Body of pancreas (tissue), 4 donors: ENCODE data around the gene PANX2. TPM values are rescaled to one million over a fixed set of nuclear protein-coding genes. Genes with fewer than 3 reads are reported as not detected.

ENCODE experiments used
- ATAC-seq: fragments of 150-250 bp; one replicate; pipeline ENCODE4 v1.9.1; 2016
- DNase-seq, 4 donors: peaks; one replicate each; pipeline ENCODE4 v3.0.0-alpha.2; 2019
- H3K27ac ChIP-seq, 4 donors: fragments of 200-600 bp; sonication (generic); 1 replicate in 3 of 4; 2 replicates in 1 of 4; pipeline versions ENCODE4 v1.5.1 to v1.6.1; 2016 to 2019; ENCODE audit warnings: mild to moderate bottlenecking in 1 of 4, mixed read lengths in 1 of 4, moderate library complexity in 1 of 4
- H3K27me3 ChIP-seq, 2 donors: fragments of 200-600 bp; sonication (generic); one replicate each; pipeline ENCODE4 v1.6.0; 2016; ENCODE audit warnings: mild to moderate bottlenecking in 1 of 2
- H3K36me3 ChIP-seq, 2 donors: fragments of 200-600 bp; sonication (generic); replicated peaks in 1 of 2; 2 replicates each; pipeline ENCODE4 v1.5.1; 2016; ENCODE audit warnings: low read depth in 2 of 2; ENCODE audit not compliant: insufficient read depth in 1 of 2
- H3K4me1 ChIP-seq: fragments of 200-600 bp; sonication (generic); one replicate; pipeline ENCODE4 v1.6.0; 2016
- H3K4me3 ChIP-seq, 2 donors: fragments of 200-600 bp; sonication (generic); 1 replicate in 1 of 2; 2 replicates in 1 of 2; pipeline ENCODE4 v1.5.1; 2016 to 2019
- H3K9me3 ChIP-seq, 3 donors: fragments of 200-600 bp; sonication (generic); 1 replicate in 2 of 3; 2 replicates in 1 of 3; pipeline ENCODE4 v1.5.1; 2016
- POLR2A ChIP-seq, 3 donors: fragments of 450-650 bp; IDR thresholded peaks; one replicate each; pipeline ENCODE4 v1.6.1; 2016; ENCODE audit warnings: antibody characterized with exemption in 3 of 3, mild to moderate bottlenecking in 2 of 3
- WGBS, 2 donors: methylation state at CpG; one replicate each; pipeline ENCODE4 v1.1.5; 2017; 5-methylcytosine and 5-hydroxymethylcytosine counted together
- intact Hi-C: fragments of 100-400 bp; cut with DNase I; formaldehyde crosslinking; loops from one replicate; pipeline ENCODE4 v1.15.1; 2023
- total RNA-seq, 2 donors: library from RNA; depleted of rRNA; stranded (reverse); fragments of >200 nt; gene quantifications; one replicate each; pipeline ENCODE4 v1.1.0, GENCODE V29; 2016
- TF ChIP-seq, protein P1 (sequence below), 7 experiments: fragments of 450-650 bp in 4 of 7; fragments of 200-600 bp in 3 of 7; sonication (generic) in 3 of 7; IDR thresholded peaks; one replicate each; pipeline ENCODE4 v1.5.1; 2016 to 2019; ENCODE audit warnings: antibody characterized with exemption in 7 of 7

PANX2 gene, protein sequence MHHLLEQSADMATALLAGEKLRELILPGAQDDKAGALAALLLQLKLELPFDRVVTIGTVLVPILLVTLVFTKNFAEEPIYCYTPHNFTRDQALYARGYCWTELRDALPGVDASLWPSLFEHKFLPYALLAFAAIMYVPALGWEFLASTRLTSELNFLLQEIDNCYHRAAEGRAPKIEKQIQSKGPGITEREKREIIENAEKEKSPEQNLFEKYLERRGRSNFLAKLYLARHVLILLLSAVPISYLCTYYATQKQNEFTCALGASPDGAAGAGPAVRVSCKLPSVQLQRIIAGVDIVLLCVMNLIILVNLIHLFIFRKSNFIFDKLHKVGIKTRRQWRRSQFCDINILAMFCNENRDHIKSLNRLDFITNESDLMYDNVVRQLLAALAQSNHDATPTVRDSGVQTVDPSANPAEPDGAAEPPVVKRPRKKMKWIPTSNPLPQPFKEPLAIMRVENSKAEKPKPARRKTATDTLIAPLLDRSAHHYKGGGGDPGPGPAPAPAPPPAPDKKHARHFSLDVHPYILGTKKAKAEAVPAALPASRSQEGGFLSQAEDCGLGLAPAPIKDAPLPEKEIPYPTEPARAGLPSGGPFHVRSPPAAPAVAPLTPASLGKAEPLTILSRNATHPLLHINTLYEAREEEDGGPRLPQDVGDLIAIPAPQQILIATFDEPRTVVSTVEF
- total RNA-seq = 1 to 10 TPM in 1 of 2 donors, under 1 TPM in 1; 0.33 to 3.1 TPM

DNA sequence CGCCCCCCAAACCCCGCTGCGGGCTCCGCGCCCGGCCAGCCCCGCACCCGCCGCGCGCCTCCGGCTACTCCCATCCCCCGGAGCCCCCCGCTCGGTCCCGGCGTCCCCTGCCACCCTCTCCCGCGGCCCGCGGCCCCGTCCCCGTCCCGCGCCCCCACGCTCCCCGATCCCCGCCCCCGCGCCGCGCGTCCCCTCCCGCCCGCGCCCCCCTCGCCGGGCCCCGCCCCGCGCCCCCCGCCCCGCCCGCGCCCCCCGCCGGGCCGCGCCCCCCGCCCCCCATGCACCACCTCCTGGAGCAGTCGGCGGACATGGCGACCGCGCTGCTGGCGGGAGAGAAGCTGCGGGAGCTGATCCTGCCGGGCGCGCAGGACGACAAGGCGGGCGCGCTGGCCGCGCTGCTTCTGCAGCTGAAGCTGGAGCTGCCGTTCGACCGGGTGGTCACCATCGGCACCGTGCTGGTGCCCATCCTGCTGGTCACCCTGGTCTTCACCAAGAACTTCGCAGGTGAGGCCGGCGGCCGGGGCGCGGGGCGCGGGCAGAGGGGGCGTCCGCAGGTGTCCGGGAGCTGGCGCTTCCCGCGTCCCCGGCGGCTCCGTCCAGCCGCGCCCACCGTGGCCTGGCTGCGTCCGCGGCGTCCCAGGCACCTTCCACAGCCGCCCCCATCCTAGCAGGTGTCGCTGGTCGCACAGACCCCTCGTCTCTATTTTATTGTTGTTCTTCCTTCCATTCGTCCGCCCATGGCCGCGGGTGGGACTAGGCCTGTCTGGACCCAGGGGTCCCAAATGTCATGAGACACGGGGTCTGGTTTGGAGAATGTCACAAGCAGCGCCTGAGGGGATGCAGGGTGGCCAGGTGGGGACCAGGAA is at the start of gene PANX2:
TSS of gene PANX2 (plus strand) at position 279 of the 866 bp plus-strand sequence. CDS start at position 279, 0 bp downstream.
- ATAC-seq = no peak
- DNase-seq = peak in 2 of 4 donors; percentile 28 to 37
- intact Hi-C loops = no loop called here
- Histone ChIP-seq H3K27ac (no peak within 1 kb of the TSS), H3K4me1 (peaks cover 7% of the 10 kb centered on the region), H3K27me3 (peaks cover 0 to 7% of the 10 kb centered on the region in 2 donors), H3K36me3 (no peaks in the 10 kb centered on the region), H3K9me3 (no peaks in the 10 kb centered on the region), H3K4me3 (no peak within 1 kb of the TSS)
- WGBS, 2 donors = 28 to 71% methylated on average over 9 to 53 of the region's 105 CpGs
- TF ChIP-seq POLR2A (IDR thresholded peaks at IDR 0.05) = no peak

DNA sequence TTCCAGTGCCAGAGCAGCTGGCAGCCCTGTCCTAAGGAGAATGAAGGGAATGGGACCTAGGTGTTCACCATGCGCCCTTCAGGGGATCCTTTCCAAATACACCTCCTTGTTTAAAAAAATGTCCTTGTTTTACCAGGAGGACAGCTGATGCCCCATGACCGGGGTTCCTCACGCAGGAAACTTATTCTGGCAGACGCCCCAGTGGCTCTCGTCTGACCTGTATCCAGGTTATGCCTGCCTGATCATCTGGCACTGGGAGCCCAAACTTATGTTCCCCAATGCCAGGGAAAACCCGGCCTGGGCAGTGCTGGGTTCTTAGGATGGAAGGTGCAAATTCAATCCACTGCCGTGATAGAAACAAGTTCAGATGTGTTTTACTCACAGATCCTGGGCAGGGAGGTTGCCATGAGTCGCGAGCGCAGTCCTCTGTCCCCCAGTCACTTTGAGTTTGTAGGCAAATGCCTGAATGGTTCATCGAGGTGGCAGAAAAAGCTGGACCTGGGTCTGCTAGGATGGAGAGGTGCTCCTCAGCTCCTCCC is 49.3 kb upstream of the PANX2 start:
- Histone ChIP-seq H3K4me1 (no peaks in the 10 kb centered on the region), H3K27me3 (no peaks in the 10 kb centered on the region), H3K27ac (no peak overlapping the region), H3K4me3 (no peak overlapping the region), H3K9me3 (no peaks in the 10 kb centered on the region), H3K36me3 (no peaks in the 10 kb centered on the region)
- 74 to 86% methylated on average over 10 of the region's 11 CpGs for WGBS, 2 donors
- no peak for DNase-seq
- ATAC-seq = no peak
- intact Hi-C loops = no loop called here
- TF ChIP-seq POLR2A (IDR thresholded peaks at IDR 0.05) = no peak
- TF ChIP-seq, protein P1, sequence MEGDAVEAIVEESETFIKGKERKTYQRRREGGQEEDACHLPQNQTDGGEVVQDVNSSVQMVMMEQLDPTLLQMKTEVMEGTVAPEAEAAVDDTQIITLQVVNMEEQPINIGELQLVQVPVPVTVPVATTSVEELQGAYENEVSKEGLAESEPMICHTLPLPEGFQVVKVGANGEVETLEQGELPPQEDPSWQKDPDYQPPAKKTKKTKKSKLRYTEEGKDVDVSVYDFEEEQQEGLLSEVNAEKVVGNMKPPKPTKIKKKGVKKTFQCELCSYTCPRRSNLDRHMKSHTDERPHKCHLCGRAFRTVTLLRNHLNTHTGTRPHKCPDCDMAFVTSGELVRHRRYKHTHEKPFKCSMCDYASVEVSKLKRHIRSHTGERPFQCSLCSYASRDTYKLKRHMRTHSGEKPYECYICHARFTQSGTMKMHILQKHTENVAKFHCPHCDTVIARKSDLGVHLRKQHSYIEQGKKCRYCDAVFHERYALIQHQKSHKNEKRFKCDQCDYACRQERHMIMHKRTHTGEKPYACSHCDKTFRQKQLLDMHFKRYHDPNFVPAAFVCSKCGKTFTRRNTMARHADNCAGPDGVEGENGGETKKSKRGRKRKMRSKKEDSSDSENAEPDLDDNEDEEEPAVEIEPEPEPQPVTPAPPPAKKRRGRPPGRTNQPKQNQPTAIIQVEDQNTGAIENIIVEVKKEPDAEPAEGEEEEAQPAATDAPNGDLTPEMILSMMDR (IDR thresholded peaks at IDR 0.05) = no peak

DNA sequence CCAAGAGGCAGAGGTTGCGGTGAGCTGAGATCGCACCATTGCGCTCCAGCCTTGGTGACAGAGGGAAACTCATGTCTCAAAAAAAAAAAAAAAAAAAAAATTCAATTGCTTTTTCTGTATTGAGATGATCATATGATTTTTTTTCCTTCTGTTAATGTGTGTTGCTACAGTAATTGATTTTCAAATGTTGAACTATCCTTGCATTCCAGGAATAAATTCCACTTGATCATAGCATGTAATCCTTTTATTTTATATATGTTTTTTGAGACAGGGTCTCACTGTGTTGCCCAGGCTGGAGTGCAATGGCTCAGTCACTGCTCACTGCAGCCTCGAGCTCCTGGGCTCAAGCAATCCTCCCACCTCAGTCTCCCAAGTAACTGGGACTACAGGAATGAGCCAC is 47.4 kb upstream of the PANX2 start:
- Histone ChIP-seq H3K4me1 (no peaks in the 10 kb centered on the region), H3K36me3 (no peaks in the 10 kb centered on the region), H3K4me3 (no peak overlapping the region), H3K27ac (no peak overlapping the region), H3K27me3 (no peaks in the 10 kb centered on the region), H3K9me3 (no peaks in the 10 kb centered on the region)
- ATAC-seq (no peak), DNase-seq (no peak)
- 73 to 80% methylated on average over 4 of the region's 4 CpGs for WGBS, 2 donors
- TF ChIP-seq POLR2A (IDR thresholded peaks at IDR 0.05) = no peak
- TF ChIP-seq, protein P1 (IDR thresholded peaks at IDR 0.05) = no peak
- intact Hi-C loops = no loop called here

GRCh38 chr22:50125029-50125428 is 45.5 kb upstream of the PANX2 start:
- no peaks in the 10 kb centered on the region for H3K27me3 ChIP-seq
- intact Hi-C loops = no loop called here
- H3K36me3 ChIP-seq = no peaks in the 10 kb centered on the region
- H3K4me1 ChIP-seq = no peaks in the 10 kb centered on the region
- ATAC-seq (no peak), DNase-seq (no peak)
- TF ChIP-seq, protein P1 (IDR thresholded peaks at IDR 0.05) = no peak
- no peak for TF ChIP-seq POLR2A (IDR thresholded peaks at IDR 0.05)
- WGBS, 2 donors = 76 to 77% methylated on average over 9 of the region's 9 CpGs
- no peak overlapping the region for H3K27ac ChIP-seq
- H3K9me3 ChIP-seq = no peaks in the 10 kb centered on the region
- no peak overlapping the region for H3K4me3 ChIP-seq
